GM20431 (cell line): ENCODE results near the gene STAB1.

Experiments used
- in situ Hi-C: fragments of 300-500 bp; cut with MseI, MboI; formaldehyde crosslinking; loops from one replicate; pipeline ENCODE4 v1.15.0; 2020; ENCODE audit warnings: low sequenced_read_pairs; ENCODE audit not compliant: unreplicated experiment

Gene STAB1

DNA sequence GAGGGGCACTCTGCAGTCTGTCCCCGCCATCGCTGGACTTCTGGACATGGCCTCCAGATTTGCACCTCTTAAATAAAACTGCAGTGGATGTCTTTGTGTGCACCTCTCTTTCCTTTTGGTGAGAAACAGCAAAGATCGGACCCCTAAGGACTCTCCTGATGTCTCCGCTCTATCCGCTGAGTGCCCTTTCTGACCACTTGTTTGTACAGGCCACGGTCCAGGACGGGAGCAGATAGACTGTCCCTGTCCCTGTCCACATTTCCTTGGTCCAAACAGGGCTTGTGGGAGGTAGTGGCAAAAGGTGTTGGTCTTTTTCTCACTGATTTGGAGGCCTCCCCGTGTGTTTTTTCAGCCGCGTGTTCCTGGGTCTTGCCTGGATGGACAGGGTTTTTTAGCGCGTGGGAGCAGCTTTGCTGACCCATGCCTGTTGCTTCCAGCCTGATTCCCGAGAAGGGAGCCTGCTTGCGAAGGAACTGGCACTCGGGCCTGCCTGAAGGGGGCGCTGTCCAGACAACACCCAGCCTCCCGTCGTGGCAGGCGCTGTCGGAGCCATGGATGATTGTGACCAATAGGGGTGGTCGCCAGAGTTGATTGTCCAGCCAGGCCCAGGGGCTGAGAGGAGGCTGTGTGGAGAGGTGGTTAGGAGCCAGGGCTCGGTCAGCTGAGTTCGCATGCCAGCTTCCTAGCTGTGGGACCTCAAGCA is 13.2 kb upstream of the STAB1 start:
- in situ Hi-C loops, result no loop called here

DNA sequence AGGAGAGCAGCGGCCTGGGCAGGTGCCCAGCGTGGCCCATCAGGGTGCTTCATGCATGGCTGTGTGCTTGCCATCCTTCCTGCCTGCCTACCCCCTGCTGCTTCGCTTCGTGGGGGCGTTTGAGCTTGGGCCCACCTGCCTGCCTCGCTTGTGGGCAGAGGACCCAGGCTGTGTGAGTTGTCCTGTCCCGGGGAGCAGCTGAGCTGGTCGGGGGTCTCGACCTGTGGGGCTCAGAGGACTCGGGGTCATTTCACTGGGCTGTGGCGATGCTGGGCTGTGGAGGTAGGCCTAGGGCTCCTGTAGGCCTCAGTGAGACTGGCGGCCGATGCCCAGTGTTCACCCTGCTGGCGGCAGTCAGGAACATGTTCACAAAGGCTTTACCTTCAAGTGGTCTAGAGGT is 12.1 kb upstream of the STAB1 start:
- in situ Hi-C loops, result no loop called here

DNA sequence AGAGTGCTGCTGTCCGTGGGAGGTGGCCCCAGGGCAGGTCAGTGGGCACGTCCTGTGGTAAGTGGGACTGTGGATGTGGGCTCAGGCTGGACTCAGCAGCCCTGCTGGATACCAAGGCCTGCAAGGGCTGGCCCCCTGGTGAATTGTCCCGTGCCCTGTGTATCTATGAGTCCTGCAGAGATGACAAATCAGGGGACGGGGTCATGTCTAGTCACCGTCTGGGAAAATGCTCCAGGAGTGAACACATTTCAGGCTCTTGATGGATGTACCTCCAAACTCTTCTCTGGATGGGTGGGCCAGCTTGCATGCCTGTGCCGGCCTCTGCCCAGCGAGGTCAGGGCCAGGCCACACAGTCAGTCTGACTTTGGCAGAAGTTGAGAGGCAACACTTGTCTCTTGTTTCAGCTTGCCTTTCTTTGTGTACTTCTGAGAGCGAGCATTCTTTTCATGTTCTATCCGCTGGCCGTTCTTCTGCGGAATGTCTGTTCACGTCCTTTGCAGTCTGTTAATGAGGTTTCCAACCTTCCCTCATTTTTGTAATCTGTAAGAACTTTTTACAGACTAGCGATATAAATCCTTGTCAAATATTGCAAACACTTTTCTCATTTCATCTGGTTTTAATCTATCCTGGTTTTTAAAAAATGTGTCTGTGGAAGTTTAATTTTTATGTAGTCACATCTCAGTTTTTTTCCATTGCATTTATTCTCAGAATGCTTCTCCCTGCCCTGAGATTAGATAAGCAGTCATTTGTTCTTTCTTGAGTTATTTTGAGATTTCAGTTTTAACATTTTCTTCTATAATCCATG is 11.4 kb upstream of the STAB1 start:
- in situ Hi-C loops, result no loop called here

DNA sequence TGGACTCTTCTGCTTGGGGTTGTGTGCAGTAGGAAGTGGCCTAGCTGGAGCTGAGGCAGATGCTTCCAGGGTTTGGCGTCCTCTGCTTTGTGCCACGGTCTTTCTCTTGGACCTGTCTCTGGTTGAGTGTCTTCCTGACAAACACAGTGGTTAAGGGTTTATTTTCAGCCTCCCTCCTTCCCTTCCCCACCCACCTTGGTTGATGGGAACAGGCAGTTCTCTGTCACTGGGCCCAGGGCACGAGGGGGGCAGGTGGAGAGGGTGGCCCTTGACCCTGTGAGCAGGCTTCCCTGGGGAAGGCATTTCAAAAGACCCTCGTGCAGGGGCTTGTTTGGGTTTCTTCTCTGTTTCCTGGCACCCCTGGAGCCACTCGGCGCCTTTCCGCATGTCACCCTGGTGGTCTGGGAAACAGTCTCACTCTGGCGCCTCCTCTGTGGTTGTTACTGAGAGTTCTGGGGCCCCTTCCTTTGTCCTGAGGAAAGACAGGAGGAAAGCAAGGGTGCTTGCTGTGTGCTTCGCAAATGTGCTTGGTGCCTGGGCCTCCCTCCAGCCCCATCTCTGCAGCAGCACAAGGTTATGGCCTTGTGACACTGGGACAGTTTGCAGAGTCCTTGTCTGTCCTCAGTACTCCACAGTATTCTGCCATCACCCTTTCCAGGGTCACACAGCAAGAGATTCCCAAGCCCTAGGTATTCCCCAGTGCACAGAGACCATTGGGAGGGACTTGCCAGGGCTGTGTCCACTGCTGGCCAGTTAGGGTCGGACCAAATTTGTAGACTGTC is 10.3 kb upstream of the STAB1 start:
- in situ Hi-C loops, result no loop called here

DNA sequence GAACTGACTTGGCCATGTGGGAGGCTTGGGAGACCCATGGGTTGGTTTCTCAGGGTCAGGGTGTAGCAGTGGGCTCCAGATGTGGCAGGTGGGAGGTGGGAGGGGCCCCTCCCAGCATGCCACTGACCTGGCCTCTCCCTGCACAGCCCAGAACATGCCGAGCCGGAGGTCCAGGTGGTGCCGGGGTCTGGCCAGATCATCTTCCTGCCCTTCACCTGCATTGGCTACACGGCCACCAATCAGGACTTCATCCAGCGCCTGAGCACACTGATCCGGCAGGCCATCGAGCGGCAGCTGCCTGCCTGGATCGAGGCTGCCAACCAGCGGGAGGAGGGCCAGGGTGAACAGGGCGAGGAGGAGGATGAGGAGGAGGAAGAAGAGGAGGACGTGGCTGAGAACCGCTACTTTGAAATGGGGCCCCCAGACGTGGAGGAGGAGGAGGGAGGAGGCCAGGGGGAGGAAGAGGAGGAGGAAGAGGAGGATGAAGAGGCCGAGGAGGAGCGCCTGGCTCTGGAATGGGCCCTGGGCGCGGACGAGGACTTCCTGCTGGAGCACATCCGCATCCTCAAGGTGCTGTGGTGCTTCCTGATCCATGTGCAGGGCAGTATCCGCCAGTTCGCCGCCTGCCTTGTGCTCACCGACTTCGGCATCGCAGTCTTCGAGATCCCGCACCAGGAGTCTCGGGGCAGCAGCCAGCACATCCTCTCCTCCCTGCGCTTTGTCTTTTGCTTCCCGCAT is 7.9 kb upstream of the STAB1 start:
- in situ Hi-C loops, result no loop called here

DNA sequence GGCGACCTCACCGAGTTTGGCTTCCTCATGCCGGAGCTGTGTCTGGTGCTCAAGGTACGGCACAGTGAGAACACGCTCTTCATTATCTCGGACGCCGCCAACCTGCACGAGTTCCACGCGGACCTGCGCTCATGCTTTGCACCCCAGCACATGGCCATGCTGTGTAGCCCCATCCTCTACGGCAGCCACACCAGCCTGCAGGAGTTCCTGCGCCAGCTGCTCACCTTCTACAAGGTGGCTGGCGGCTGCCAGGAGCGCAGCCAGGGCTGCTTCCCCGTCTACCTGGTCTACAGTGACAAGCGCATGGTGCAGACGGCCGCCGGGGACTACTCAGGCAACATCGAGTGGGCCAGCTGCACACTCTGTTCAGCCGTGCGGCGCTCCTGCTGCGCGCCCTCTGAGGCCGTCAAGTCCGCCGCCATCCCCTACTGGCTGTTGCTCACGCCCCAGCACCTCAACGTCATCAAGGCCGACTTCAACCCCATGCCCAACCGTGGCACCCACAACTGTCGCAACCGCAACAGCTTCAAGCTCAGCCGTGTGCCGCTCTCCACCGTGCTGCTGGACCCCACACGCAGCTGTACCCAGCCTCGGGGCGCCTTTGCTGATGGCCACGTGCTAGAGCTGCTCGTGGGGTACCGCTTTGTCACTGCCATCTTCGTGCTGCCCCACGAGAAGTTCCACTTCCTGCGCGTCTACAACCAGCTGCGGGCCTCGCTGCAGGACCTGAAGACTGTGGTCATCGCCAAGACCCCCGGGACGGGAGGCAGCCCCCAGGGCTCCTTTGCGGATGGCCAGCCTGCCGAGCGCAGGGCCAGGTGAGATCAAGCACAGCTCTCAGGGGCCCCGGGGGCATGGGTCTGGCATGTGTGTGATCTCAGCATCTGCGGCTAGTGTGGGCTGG is 7.1 kb upstream of the STAB1 start:
- in situ Hi-C loops, result no loop called here

DNA sequence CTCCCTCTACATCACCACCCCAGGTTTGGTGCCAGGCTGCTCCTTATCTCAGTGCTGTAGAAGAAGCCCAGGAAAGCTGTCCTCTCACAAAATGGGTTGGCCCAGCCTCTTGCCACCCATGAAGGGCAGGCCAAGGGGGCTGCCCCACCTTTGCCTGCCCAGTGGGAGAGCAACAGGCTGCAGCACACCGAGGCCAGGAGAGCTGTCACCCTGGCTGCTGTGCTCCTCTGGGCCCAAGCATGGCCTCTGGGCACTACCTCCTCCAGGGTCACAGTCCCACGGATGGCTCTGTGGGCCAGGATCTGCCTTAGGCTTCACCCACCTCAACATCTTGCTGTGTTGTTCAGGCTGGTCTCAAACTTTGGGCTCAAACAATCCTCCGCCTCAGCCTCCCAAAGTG is 6.4 kb upstream of the STAB1 start:
- in situ Hi-C loops, result no loop called here

DNA sequence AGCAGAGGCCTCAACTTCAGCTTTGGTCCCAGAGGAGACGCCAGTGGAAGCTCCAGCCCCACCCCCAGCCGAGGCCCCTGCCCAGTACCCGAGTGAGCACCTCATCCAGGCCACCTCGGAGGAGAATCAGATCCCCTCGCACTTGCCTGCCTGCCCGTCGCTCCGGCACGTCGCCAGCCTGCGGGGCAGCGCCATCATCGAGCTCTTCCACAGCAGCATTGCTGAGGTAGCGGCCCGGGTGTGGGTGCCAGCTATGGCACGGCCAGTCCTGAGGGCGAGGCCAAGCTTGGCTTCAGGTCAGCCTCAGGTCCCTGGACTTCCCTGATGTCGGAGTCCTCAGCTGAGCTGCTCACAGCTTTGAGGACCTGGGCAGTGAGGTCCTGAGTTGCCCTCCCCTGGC is 5.7 kb upstream of the STAB1 start:
- in situ Hi-C loops, result no loop called here

DNA sequence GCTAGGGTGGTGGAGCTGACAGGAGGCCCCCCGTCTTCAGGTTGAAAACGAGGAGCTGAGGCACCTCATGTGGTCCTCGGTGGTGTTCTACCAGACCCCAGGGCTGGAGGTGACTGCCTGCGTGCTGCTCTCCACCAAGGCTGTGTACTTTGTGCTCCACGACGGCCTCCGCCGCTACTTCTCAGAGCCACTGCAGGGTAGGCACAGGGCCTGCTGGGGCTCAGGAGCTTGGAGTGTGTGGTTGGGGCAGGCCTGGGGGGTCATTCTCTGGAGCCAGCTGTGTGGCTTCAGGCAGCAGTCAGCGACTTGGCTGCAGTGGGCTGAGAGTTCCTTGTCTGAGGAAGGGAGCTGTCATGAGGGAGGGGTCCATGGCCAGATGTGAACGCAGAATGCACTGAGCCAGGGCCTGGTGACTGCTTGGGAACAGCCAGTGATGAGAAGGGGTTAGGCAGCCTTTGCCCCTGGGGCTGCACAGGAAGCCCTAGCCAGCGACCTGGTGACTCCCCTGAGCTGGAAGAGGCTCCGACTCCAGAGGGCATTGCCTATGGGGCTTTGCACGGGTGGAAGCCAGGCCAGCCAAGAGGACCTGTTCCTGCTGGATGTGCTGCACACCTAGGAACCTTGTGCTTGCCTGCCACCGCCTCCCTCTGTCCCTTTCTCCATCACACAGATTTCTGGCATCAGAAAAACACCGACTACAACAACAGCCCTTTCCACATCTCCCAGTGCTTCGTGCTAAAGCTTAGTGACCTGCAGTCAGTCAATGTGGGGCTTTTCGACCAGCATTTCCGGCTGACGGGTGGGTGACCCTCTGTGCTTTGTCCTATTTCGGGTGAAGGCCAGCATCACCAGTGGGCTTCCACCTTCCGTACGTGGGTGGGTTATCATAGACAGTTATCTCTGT is 4.9 kb upstream of the STAB1 start:
- in situ Hi-C loops, result no loop called here

DNA sequence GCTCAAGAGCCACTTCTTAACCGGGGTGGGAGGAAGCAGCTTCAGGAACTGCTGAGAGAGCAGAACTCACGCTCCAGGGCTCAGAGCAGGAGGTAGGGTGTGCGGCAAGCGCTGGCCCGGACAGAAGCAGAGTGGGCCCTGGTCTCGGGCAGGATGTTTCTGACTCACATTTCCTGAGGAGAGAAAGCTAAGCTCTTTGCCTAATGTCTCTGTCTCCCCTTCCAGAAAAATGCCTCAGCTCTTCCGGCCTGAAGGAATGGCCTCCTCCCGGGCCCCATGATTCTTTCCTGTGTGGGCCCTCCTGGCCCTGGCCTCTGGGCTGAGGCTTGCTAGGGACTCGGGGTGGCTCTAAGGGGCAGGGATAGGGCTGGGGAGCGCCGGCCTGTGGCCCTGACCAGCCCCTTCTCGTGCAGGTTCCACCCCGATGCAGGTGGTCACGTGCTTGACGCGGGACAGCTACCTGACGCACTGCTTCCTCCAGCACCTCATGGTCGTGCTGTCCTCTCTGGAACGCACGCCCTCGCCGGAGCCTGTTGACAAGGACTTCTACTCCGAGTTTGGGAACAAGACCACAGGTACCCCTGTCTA is 4.1 kb upstream of the STAB1 start:
- in situ Hi-C loops, result no loop called here

DNA sequence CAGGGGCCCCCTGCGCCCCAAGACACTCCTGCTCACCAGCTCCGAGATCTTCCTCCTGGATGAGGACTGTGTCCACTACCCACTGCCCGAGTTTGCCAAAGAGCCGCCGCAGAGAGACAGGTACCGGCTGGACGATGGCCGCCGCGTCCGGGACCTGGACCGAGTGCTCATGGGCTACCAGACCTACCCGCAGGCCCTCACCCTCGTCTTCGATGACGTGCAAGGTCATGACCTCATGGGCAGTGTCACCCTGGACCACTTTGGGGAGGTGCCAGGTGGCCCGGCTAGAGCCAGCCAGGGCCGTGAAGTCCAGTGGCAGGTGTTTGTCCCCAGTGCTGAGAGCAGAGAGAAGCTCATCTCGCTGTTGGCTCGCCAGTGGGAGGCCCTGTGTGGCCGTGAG is 3.1 kb upstream of the STAB1 start:
- in situ Hi-C loops, result no loop called here

DNA sequence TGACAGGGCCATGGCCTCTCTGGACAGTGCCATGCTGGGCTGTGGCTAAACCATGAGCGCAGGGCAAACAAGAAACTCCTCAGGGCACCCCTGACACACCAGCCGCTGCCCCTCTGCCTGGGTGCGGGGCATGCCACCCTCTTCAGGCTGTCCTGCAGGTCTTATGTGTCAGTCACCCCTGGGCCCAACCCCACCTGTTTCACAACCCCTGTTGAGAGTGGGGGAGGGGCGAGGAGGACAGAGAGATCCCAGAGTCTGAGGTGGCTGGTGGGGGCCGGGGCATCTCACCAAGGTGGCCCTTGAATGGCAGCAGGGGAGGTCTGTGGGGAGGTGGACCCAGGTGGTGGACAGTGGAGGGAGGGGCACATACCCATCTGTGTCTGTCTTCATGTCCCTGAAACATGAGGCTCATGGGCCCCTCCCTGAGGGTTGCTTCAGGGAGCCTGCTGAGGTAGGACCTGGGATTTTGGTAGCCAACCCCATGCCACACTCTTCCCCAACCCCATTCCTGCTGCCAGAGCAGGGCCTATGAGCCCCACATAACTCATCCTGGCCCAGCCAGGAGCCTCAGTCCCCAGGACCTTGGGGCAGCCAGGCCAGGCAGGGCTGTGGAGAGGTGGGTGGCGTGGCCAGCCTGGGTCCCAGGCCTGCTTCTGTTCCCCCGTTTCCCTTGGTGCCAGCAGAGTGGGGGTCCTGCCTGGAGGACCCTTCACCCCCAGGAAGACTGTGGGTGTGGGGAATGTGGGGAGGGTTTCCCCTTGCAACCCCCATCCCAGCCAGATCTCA is 1.7 kb upstream of the STAB1 start:
- in situ Hi-C loops, result no loop called here

DNA sequence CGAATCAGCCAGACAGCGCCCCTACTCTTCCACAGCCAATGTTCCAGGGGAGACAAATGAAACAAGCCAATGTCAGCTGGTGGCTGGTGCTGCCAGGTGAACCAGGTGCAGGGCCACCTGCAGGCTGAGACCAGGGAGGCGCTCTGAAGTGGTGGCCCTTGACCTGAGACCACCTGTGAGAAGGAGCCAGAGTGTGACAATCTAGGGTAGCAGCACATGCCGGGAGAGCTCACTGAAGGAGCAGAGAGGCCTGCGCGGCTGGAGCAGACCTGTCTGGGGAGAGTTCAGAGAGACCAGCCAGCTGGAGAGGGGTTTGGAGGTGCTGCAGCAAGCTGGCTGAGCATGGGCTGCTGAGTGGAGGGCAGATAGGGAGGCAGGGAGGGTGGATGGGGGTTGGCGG is 693 bp upstream of the STAB1 start:
- in situ Hi-C loops, result no loop called here

DNA sequence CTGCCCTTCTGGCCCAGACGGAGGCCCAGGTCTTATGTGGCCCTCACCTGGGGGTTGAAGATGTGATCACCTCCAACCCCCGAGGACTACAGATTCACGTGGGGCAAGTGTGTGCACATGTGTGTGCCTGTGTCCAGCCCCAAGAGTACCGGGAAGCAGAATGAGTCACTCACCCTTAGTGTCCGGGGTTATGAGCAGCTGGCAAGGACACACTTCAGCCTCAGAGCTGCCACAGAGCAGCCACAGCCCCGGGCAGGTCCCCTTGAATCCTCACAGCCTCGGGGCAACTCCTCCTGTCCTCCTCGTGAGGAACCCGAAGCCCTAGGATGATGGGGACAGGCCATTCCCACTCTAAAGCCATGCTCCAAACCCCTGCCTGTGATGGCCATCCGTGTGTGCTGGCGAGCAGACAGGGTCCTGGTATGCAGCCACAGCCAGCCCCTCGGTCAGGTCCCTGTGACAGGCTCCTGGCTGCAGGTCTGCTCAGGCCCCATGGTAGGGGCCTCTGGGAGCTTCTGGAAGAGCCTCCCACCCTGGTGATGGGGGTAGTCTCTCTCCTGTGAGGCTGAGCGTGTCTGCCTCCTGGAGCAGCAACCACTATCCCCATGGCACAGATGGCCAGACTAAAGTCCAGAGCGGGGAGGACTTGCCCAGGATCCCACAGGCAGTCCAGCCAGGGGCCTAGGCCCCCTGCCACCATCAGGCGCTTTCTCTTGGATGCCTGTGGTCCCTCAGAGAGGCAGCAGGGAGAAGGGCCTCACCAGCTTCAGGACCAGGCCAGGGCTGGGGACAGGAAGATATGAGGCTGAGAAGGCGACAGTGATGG is 852 bp downstream of the STAB1 start:
- in situ Hi-C loops, result no loop called here

DNA sequence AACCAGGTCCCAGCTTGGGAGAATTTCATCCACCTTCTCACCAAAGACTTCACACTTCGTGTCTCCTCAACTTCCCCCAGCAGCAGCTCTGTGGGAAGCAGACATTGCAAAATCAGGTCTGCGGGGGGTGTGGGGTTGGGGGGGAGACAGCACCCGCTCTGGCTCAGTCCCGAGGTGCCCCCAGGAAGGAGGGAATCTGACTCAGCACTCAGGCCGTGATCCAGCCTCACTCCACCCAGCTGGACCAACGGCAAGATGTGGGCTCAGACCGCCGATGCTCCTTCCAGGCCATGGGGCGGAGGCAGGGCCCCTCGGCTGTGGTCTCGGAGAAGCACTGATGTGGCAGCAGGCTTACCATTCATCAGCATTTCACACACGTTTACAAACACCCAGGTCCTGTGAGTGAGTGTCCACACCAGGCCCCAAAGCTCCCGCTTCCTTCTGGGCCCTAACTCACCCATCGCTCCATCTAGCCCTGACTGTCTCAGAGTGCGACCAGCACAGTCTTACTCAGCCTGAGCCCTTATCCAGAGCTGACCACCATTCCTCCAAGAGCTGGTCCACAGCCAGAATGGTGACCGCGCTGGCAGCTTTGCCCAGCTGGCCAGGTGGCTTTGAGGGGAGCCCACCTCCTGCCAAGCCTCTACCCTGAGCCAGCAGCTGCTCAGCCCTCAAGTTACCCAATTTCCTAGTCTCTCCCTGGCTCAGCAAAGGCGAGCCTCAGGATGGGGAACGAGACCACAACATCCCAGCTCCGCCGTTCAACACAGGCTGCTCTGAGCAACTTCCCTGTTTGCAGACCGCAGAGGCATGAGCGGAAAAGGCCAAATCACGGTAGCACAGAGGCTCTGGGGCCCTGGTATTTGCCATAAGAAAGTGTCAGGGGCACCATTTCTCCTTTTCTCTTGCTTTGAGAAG is 3.3 kb downstream of the STAB1 start:
- in situ Hi-C loops, result no loop called here
